ENCODE data around the gene ACBD4. TPM values are rescaled to one million over a fixed set of nuclear protein-coding genes. Genes with fewer than 3 reads are reported as not detected.

ACBD4 gene
- total RNA-seq, 4 donors from 2014 or later: 1.7 to 6.9 (median 4.5) TPM

- no peak for TF ChIP-seq POLR2A (IDR thresholded peaks at IDR 0.05)
- peak; percentile 87 to 93 (median 92) for TF ChIP-seq CTCF (IDR thresholded peaks at IDR 0.05)
- DNase-seq: no peak
- Histone ChIP-seq H3K9me3 (no peaks in the 10 kb centered on the region), H3K27me3 (no peaks in the 10 kb centered on the region), H3K4me3 (no peak overlapping the region), H3K27ac (peak overlapping the region; percentile 4 to 88 (median 63)), H3K4me1 (peaks cover 9 to 75% (median 37%) of the 10 kb centered on the region in 3 donors), H3K36me3 (peaks cover 39 to 96% (median 64%) of the 10 kb centered on the region in 3 donors)
- intact Hi-C loops (cut with DNase I): no loop called here
- WGBS, 2 donors: 30 to 38% methylated on average over 6 to 9 of the region's 9 CpGs
Observed at GRCh38 chr17:45098869-45099616, 36.4 kb upstream of the ACBD4 start.

- WGBS, 2 donors: 26 to 50% methylated on average over 5 to 9 of the region's 9 CpGs
- H3K27ac ChIP-seq: peak overlapping the region; percentile 56 to 67 (median 60)
- TF ChIP-seq CTCF (IDR thresholded peaks at IDR 0.05) (no peak), POLR2A (IDR thresholded peaks at IDR 0.05) (no peak)
- H3K36me3 ChIP-seq: peaks cover 45 to 96% (median 78%) of the 10 kb centered on the region in 3 donors
- H3K4me3 ChIP-seq: no peak overlapping the region
- no peak for DNase-seq
- no peaks in the 10 kb centered on the region for H3K9me3 ChIP-seq
- no peaks in the 10 kb centered on the region for H3K27me3 ChIP-seq
- peaks cover 8 to 67% (median 32%) of the 10 kb centered on the region in 3 donors for H3K4me1 ChIP-seq
- intact Hi-C loops (cut with DNase I): no loop called here
Observed at GRCh38 chr17:45101546-45101882, 34.0 kb upstream of the ACBD4 start.

- Histone ChIP-seq H3K27ac (peak overlapping the region; percentile 56 to 67 (median 60)), H3K27me3 (no peaks in the 10 kb centered on the region), H3K9me3 (no peaks in the 10 kb centered on the region), H3K36me3 (peaks cover 42 to 96% (median 78%) of the 10 kb centered on the region in 3 donors), H3K4me1 (peaks cover 8 to 71% (median 32%) of the 10 kb centered on the region in 3 donors), H3K4me3 (no peak overlapping the region)
- no peak for TF ChIP-seq CTCF (IDR thresholded peaks at IDR 0.05)
- TF ChIP-seq POLR2A (IDR thresholded peaks at IDR 0.05): no peak
- 47 to 62% methylated on average over 8 to 10 of the region's 12 CpGs for WGBS, 2 donors
- intact Hi-C loops (cut with DNase I): no loop called here
- DNase-seq: no peak
Observed at GRCh38 chr17:45101883-45102811, 33.3 kb upstream of the ACBD4 start.

GRCh38 chr17:45102856-45103255, 32.6 kb upstream of the ACBD4 start:
- peak overlapping the region; percentile 56 to 67 (median 60) for H3K27ac ChIP-seq
- 52 to 89% methylated on average over 4 to 7 of the region's 9 CpGs for WGBS, 2 donors
- no peaks in the 10 kb centered on the region for H3K9me3 ChIP-seq
- peaks cover 42 to 96% (median 78%) of the 10 kb centered on the region in 3 donors for H3K36me3 ChIP-seq
- TF ChIP-seq POLR2A (IDR thresholded peaks at IDR 0.05) (no peak), CTCF (IDR thresholded peaks at IDR 0.05) (no peak)
- H3K4me3 ChIP-seq: no peak overlapping the region
- H3K27me3 ChIP-seq: no peaks in the 10 kb centered on the region
- DNase-seq: no peak
- peaks cover 8 to 74% (median 32%) of the 10 kb centered on the region in 3 donors for H3K4me1 ChIP-seq
- intact Hi-C loops (cut with DNase I): no loop called here

Data from esophagus squamous epithelium (tissue), 5 donors.